Upper lobe of left lung (tissue), 6 donors: ENCODE measurements around the gene RUNX2. TPM values are rescaled to one million over a fixed set of nuclear protein-coding genes. Genes with fewer than 3 reads are reported as not detected.

ENCODE experiments used
- ATAC-seq, 2 donors: fragments of 200-7000 bp; cut with Tn5 transposase; one replicate each; pipeline ENCODE4 v1.9.1; 2022; ENCODE audit warnings: mild to moderate bottlenecking in 2 of 2, moderate library complexity in 2 of 2; ENCODE audit not compliant: low FRiP score in 2 of 2
- DNase-seq, 2 donors: peaks; one replicate each; pipeline ENCODE4 v3.0.0-alpha.2; 2019 to 2020
- H3K27ac ChIP-seq, 4 donors: fragments of 200-600 bp; sonication (generic); one replicate each; pipeline ENCODE4 v1.5.1; 2016 to 2019
- H3K27me3 ChIP-seq, 4 donors: fragments of 200-600 bp; sonication (generic); one replicate each; pipeline ENCODE4 v1.5.1; 2017 to 2019
- H3K36me3 ChIP-seq, 4 donors: fragments of 200-600 bp; sonication (generic); one replicate each; pipeline ENCODE4 v1.5.1; 2016 to 2019
- H3K4me1 ChIP-seq, 4 donors: fragments of 200-600 bp; sonication (generic); one replicate each; pipeline ENCODE4 v1.5.1; 2018 to 2019
- H3K4me3 ChIP-seq, 4 donors: fragments of 200-600 bp; sonication (generic); one replicate each; pipeline ENCODE4 v1.5.1; 2017 to 2019; ENCODE audit warnings: mild to moderate bottlenecking in 2 of 4, moderate library complexity in 1 of 4
- H3K9me3 ChIP-seq, 4 donors: fragments of 200-600 bp; sonication (generic); one replicate each; pipeline ENCODE4 v1.5.1; 2018 to 2019
- CTCF ChIP-seq, 6 experiments: fragments of 450-650 bp in 4 of 6; fragments of 200-600 bp in 2 of 6; sonication (generic) in 2 of 6; IDR thresholded peaks; one replicate each; pipeline ENCODE4 v1.5.1; 2016 to 2019; ENCODE audit warnings: antibody characterized with exemption in 6 of 6
- EP300 ChIP-seq, 4 donors: sonication (generic); formaldehyde crosslinking; IDR thresholded peaks; one replicate each; pipeline ENCODE4 v1.5.1; 2017; ENCODE audit warnings: antibody characterized with exemption in 4 of 4, control low read depth in 2 of 4
- POLR2A ChIP-seq, 4 donors: fragments of 450-650 bp; IDR thresholded peaks; one replicate each; pipeline ENCODE4 v1.5.1; 2016 to 2017; ENCODE audit warnings: antibody characterized with exemption in 4 of 4, mild to moderate bottlenecking in 2 of 4
- POLR2AphosphoS5 ChIP-seq, 2 donors: sonication (generic); formaldehyde crosslinking; IDR thresholded peaks; one replicate each; pipeline ENCODE4 v1.5.1; 2017; ENCODE audit warnings: antibody characterized with exemption in 2 of 2
- WGBS, 2 donors: methylation state at CpG; one replicate each; pipeline ENCODE4 v1.1.5; 2017 to 2018; 5-methylcytosine and 5-hydroxymethylcytosine counted together
- total RNA-seq, 6 donors: library from RNA; depleted of rRNA in 4 of 6; stranded (reverse); fragments of >200 nt in 4 of 6; gene quantifications; one replicate each; pipeline versions ENCODE4 v1.1.0 to v1.2.1, GENCODE V29; 2016 to 2021
- donor health status: DM: no; HTN: no; CAD: no; lungs with moderate emphysema.
- donor health status: DM: no; HTN: yes; CAD: no; lungs with severe emphysema.

RUNX2 gene
- total RNA-seq, 6 donors from 2014 or later: 2.6 to 12.2 (median 5.5) TPM

- TF ChIP-seq EP300 (IDR thresholded peaks at IDR 0.05): no peak
- TF ChIP-seq CTCF (IDR thresholded peaks at IDR 0.05): no peak
- no peak for TF ChIP-seq POLR2AphosphoS5 (IDR thresholded peaks at IDR 0.05)
- no peak for TF ChIP-seq POLR2A (IDR thresholded peaks at IDR 0.05)
- H3K27ac ChIP-seq: no peak overlapping the region
- DNase-seq (no peak), ATAC-seq (no peak)
- H3K36me3 ChIP-seq: no peaks in the 10 kb centered on the region
- H3K27me3 ChIP-seq: no peaks in the 10 kb centered on the region
- H3K4me3 ChIP-seq: no peak overlapping the region
- WGBS, 2 donors: 44 to 49% methylated on average over 5 of the region's 5 CpGs
- H3K9me3 ChIP-seq: no peaks in the 10 kb centered on the region
- peaks cover 0 to 9% (median 0%) of the 10 kb centered on the region in 4 donors for H3K4me1 ChIP-seq
Measured at GRCh38 chr6:45626087-45626891, 298.2 kb downstream of the RUNX2 start.

- ATAC-seq (no peak), DNase-seq (no peak)
- H3K27ac ChIP-seq: no peak overlapping the region
- H3K9me3 ChIP-seq: no peaks in the 10 kb centered on the region
- no peak overlapping the region for H3K4me3 ChIP-seq
- peaks cover 0 to 9% (median 0%) of the 10 kb centered on the region in 4 donors for H3K4me1 ChIP-seq
- WGBS, 2 donors: 91 to 100% methylated on average over 2 of the region's 2 CpGs
- no peaks in the 10 kb centered on the region for H3K27me3 ChIP-seq
- TF ChIP-seq CTCF (IDR thresholded peaks at IDR 0.05): no peak
- no peak for TF ChIP-seq POLR2AphosphoS5 (IDR thresholded peaks at IDR 0.05)
- no peak for TF ChIP-seq POLR2A (IDR thresholded peaks at IDR 0.05)
- no peak for TF ChIP-seq EP300 (IDR thresholded peaks at IDR 0.05)
- H3K36me3 ChIP-seq: no peaks in the 10 kb centered on the region
Measured at GRCh38 chr6:45630314-45630713, 302.2 kb downstream of the RUNX2 start.

- ATAC-seq: no peak
- peaks cover 0 to 4% (median 0%) of the 10 kb centered on the region in 4 donors for H3K4me1 ChIP-seq
- H3K36me3 ChIP-seq: no peaks in the 10 kb centered on the region
- WGBS, 2 donors: 72 to 74% methylated on average over 4 of the region's 4 CpGs
- H3K27ac ChIP-seq: no peak overlapping the region
- TF ChIP-seq CTCF (IDR thresholded peaks at IDR 0.05): no peak
- no peak for TF ChIP-seq POLR2AphosphoS5 (IDR thresholded peaks at IDR 0.05)
- no peak for TF ChIP-seq EP300 (IDR thresholded peaks at IDR 0.05)
- no peak for TF ChIP-seq POLR2A (IDR thresholded peaks at IDR 0.05)
- no peak overlapping the region for H3K4me3 ChIP-seq
- no peak for DNase-seq
- no peaks in the 10 kb centered on the region for H3K9me3 ChIP-seq
- no peaks in the 10 kb centered on the region for H3K27me3 ChIP-seq
Measured at GRCh38 chr6:45630801-45631200, 302.7 kb downstream of the RUNX2 start.

GRCh38 chr6:45631396-45631795, 303.3 kb downstream of the RUNX2 start:
- 63 to 77% methylated on average over 3 of the region's 3 CpGs for WGBS, 2 donors
- no peak for ATAC-seq
- H3K27me3 ChIP-seq: no peaks in the 10 kb centered on the region
- no peak for DNase-seq
- no peaks in the 10 kb centered on the region for H3K4me1 ChIP-seq
- H3K9me3 ChIP-seq: no peaks in the 10 kb centered on the region
- H3K36me3 ChIP-seq: no peaks in the 10 kb centered on the region
- no peak for TF ChIP-seq POLR2AphosphoS5 (IDR thresholded peaks at IDR 0.05)
- TF ChIP-seq POLR2A (IDR thresholded peaks at IDR 0.05): no peak
- TF ChIP-seq CTCF (IDR thresholded peaks at IDR 0.05): no peak
- TF ChIP-seq EP300 (IDR thresholded peaks at IDR 0.05): no peak
- no peak overlapping the region for H3K27ac ChIP-seq
- no peak overlapping the region for H3K4me3 ChIP-seq
